SK-N-SH (cell line): ENCODE results near the gene TRMT61B. TPM values are rescaled to one million over a fixed set of nuclear protein-coding genes. Genes with fewer than 3 reads are reported as not detected.
A peak's percentile ranks its signal among the peaks of the same experiment; 100 is the strongest.

Experiments used
- CTCF ChIA-PET: fragments of 300-600, 350-600 bp; formaldehyde crosslinking; extraction: SDS; loops from one replicate; lab custom pipeline; 2021; lab: Yijun Ruan, JAX
- POLR2A ChIA-PET: fragments of 350-600 bp; sonication (Branson Sonifier 250); formaldehyde crosslinking; extraction: SDS; loops from one replicate; lab custom pipeline; 2020; ENCODE audit warnings: antibody characterized with exemption, inconsistent platforms; lab: Yijun Ruan, JAX
- DNase-seq: peaks from one replicate; pipeline ENCODE4 v3.0.0; 2012
- H2AFZ ChIP-seq: fragments of 200-600 bp; sonication (generic); 2 replicates; pipeline ENCODE4 v1.8.1; 2016; ENCODE audit warnings: antibody characterized with exemption, mild to moderate bottlenecking, low read depth
- H3F3A ChIP-seq: fragments of 200-600 bp; sonication (generic); replicated peaks from 2 replicates; pipeline ENCODE3; 2016; ENCODE audit warnings: antibody characterized with exemption, mild to moderate bottlenecking; ENCODE audit not compliant: insufficient read depth
- H3K27ac ChIP-seq, 2 experiments: fragments of 200-500 bp in 1 of 2; fragments of 200-600 bp in 1 of 2; sonication (Bioruptor generic) in 1 of 2; sonication (generic), shearing (Covaris generic) in 1 of 2; 2 replicates each; pipeline versions ENCODE4 v1.5.1 to v1.6.1; 2014 to 2016; ENCODE audit warnings: low read depth in 2 of 2, inconsistent platforms in 1 of 2, low read length in 1 of 2, mild to moderate bottlenecking in 1 of 2, mixed read lengths in 1 of 2
- H3K27me3 ChIP-seq: fragments of 200-600 bp; sonication (generic), shearing (Covaris generic); 2 replicates; pipeline ENCODE4 v1.6.1; 2016; ENCODE audit warnings: mixed run types; ENCODE audit not compliant: insufficient read depth
- H3K36me3 ChIP-seq, 2 experiments: fragments of 200-500 bp in 1 of 2; fragments of 200-600 bp in 1 of 2; sonication (Bioruptor generic) in 1 of 2; sonication (generic) in 1 of 2; replicated peaks in 1 of 2; 2 replicates each; pipeline versions ENCODE3 to v1.5.1; 2014 to 2016; ENCODE audit warnings: low read length in 1 of 2, mild to moderate bottlenecking in 1 of 2; ENCODE audit not compliant: insufficient read depth in 2 of 2, control insufficient read depth in 1 of 2
- H3K4me1 ChIP-seq, 2 experiments: fragments of 200-500 bp in 1 of 2; fragments of 200-600 bp in 1 of 2; sonication (Bioruptor generic) in 1 of 2; sonication (generic), shearing (Covaris generic) in 1 of 2; 2 replicates each; pipeline versions ENCODE4 v1.5.1 to v1.6.1; 2014 to 2016; ENCODE audit warnings: low read depth in 1 of 2, low read length in 1 of 2, mixed run types in 1 of 2; ENCODE audit not compliant: insufficient read depth in 2 of 2, control insufficient read depth in 1 of 2
- H3K4me2 ChIP-seq: fragments of 200-600 bp; sonication (generic), shearing (Covaris generic); 2 replicates; pipeline ENCODE4 v1.6.1; 2017; ENCODE audit warnings: mixed run types
- H3K4me3 ChIP-seq, 2 experiments: fragments of 200-500 bp in 1 of 2; fragments of 200-600 bp in 1 of 2; sonication (Bioruptor generic) in 1 of 2; sonication (generic), shearing (Covaris generic) in 1 of 2; 2 replicates each; pipeline versions ENCODE4 v1.5.1 to v1.8.1; 2014 to 2016; ENCODE audit warnings: low read depth in 2 of 2, inconsistent platforms in 1 of 2, low read length in 1 of 2, mild to moderate bottlenecking in 1 of 2, mixed read lengths in 1 of 2, moderate library complexity in 1 of 2
- H3K79me2 ChIP-seq: fragments of 200-600 bp; sonication (generic); 2 replicates; pipeline ENCODE4 v1.8.1; 2017; ENCODE audit warnings: mild to moderate bottlenecking; ENCODE audit not compliant: insufficient read depth
- H3K9ac ChIP-seq: fragments of 200-600 bp; sonication (generic); 2 replicates; pipeline ENCODE4 v1.6.1; 2017; ENCODE audit warnings: mixed run types
- H3K9me2 ChIP-seq: fragments of 200-600 bp; sonication (generic); 2 replicates; pipeline ENCODE4 v1.6.1; 2017; ENCODE audit warnings: mixed run types
- H3K9me3 ChIP-seq: fragments of 200-600 bp; sonication (generic); 2 replicates; pipeline ENCODE4 v1.6.1; 2017; ENCODE audit warnings: mixed run types, mild to moderate bottlenecking, moderate library complexity
- H4K20me1 ChIP-seq: fragments of 200-600 bp; sonication (generic); 2 replicates; pipeline ENCODE4 v1.6.1; 2017; ENCODE audit warnings: mild to moderate bottlenecking, mixed run types; ENCODE audit not compliant: insufficient read depth
- CTCF ChIP-seq: fragments of 200-600 bp; sonication (generic); IDR thresholded peaks from 2 replicates; pipeline ENCODE4 v1.6.1; 2017; ENCODE audit warnings: antibody characterized with exemption, mild to moderate bottlenecking, moderate library complexity
- EP300 ChIP-seq, 2 experiments: IDR thresholded peaks; 2 replicates each; pipeline versions ENCODE4 v1.4.0 to v1.6.1; 2012; ENCODE audit warnings: borderline replicate concordance in 1 of 2, low read depth in 1 of 2, low read length in 1 of 2
- FOSL2 ChIP-seq: IDR thresholded peaks from 2 replicates; pipeline ENCODE4 v1.4.0; 2012; ENCODE audit warnings: low read depth, mild to moderate bottlenecking, moderate library complexity, borderline replicate concordance
- FOXM1 ChIP-seq: IDR thresholded peaks from 2 replicates; pipeline ENCODE4 v1.4.0; 2012; ENCODE audit warnings: low read depth, mild to moderate bottlenecking
- GATA2 ChIP-seq: sonication (generic); formaldehyde crosslinking; IDR thresholded peaks from 2 replicates; pipeline ENCODE4 v1.5.0; 2020; ENCODE audit warnings: mild to moderate bottlenecking, missing genetic modification reagents
- MEF2A ChIP-seq: IDR thresholded peaks from 2 replicates; pipeline ENCODE4 v1.4.0; 2012; ENCODE audit warnings: low read depth, borderline replicate concordance
- POLR2AphosphoS5 ChIP-seq: IDR thresholded peaks from 2 replicates; pipeline ENCODE4 v1.6.1; 2012; ENCODE audit warnings: low read depth, low read length
- RAD21 ChIP-seq: IDR thresholded peaks from 2 replicates; pipeline ENCODE4 v1.6.1; 2012; ENCODE audit warnings: mild to moderate bottlenecking, low read length
- RCOR1 ChIP-seq: fragments of 150-350 bp; IDR thresholded peaks from 2 replicates; pipeline ENCODE4 v1.6.1; 2017; ENCODE audit warnings: antibody characterized with exemption, low read length
- RFX5 ChIP-seq: IDR thresholded peaks from 2 replicates; pipeline ENCODE4 v1.6.1; 2012; ENCODE audit warnings: mild to moderate bottlenecking, improper control_type of control experiment, low read length
- SIN3A ChIP-seq: IDR thresholded peaks from 2 replicates; pipeline ENCODE4 v1.6.1; 2012; ENCODE audit warnings: low read depth, mild to moderate bottlenecking, low read length, moderate library complexity, borderline replicate concordance
- TAF1 ChIP-seq: IDR thresholded peaks from 2 replicates; pipeline ENCODE4 v1.6.1; 2012; ENCODE audit warnings: low read depth, mild to moderate bottlenecking, low read length, moderate library complexity, borderline replicate concordance
- TEAD4 ChIP-seq: IDR thresholded peaks from 2 replicates; pipeline ENCODE4 v1.4.0; 2012; ENCODE audit warnings: mild to moderate bottlenecking, borderline replicate concordance; ENCODE audit not compliant: insufficient read depth
- USF1 ChIP-seq: IDR thresholded peaks from 2 replicates; pipeline ENCODE4 v1.4.0; 2012; ENCODE audit warnings: low read depth, borderline replicate concordance
- YY1 ChIP-seq: IDR thresholded peaks from 2 replicates; pipeline ENCODE4 v1.4.0; 2012; ENCODE audit warnings: low read depth, mild to moderate bottlenecking
- ZBTB33 ChIP-seq: IDR thresholded peaks from 2 replicates; pipeline ENCODE4 v1.4.0; 2012; ENCODE audit warnings: low read depth, borderline replicate concordance
- WGBS: methylation state at CpG from one replicate; pipeline ENCODE4 v1.1.6; 2017; ENCODE audit warnings: low lambda C conversion rate; 5-methylcytosine and 5-hydroxymethylcytosine counted together
- polyA plus RNA-seq, 3 experiments: library from polyadenylated mRNA; depleted of rRNA; stranded (reverse); fragments of >200 nt; gene quantifications; 2 replicates each; pipeline ENCODE4 v1.2.3, GENCODE V29; 2012
- TF ChIP-seq, protein P1 (sequence below): fragments of 150-350 bp; IDR thresholded peaks from 2 replicates; pipeline ENCODE4 v1.6.1; 2016; ENCODE audit warnings: mild to moderate bottlenecking, low read depth, low read length

Gene TRMT61B
- polyA plus RNA-seq, 1 of the 3 experiments (the other 2 are of a cell fraction), result 11.4 TPM

DNA sequence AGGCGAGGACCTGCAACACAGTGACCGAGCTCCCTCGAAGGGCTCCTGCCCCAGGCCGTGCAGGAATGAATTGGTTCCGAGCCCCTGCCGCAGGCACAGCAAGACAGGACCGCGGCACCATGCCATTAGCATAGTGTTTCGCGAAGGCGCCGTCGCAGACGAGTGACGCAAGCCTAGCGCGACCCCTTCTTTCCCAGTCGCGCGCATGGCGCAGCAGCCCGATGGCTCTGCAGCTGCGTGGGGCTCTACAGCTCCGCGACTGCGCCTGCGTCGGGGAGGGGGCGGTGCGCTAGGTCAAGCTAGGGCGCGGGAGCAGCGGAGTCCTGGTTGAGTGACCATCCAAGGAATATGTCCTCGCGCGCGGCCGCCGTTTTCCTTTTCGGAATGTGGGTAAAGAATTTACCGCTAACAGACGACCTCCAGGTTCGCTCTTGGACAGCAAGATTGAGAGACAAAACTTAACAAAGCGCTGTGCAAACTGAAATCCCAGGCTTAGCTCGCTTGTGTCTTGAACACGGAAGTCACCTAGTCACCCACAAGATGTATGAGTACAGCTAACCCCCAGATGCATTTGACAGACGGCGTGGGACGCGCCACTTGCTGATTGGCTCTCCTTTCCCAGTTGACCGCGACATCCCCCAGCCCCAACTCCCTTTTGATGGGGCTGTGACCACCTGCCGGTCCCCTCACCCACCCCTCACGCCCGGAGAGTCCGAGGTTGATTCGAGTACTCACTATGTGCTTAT lies at the start of gene TRMT61B (continued):
- TF ChIP-seq EP300 (IDR thresholded peaks at IDR 0.05; ENCODE audit: borderline replicate concordance in 1 of 2, low read depth in 1 of 2, low read length in 1 of 2), result peak in 1 of 2 experiments; percentile 20; a peak in 1 of 4 replicates
- peak; percentile 47; the same call in 1 of the 2 replicates for TF ChIP-seq RCOR1

GRCh38 chr2:28915939-28916338 lies 45.8 kb upstream of the TRMT61B start:
- Histone ChIP-seq H3K27ac (no peak overlapping the region), H3K9ac (no peak overlapping the region), H3K4me1 (no peaks in the 10 kb centered on the region), H3K9me3 (no peaks in the 10 kb centered on the region), H3F3A (peaks cover 7% of the 10 kb centered on the region)
- DNase-seq, result no peak
- CTCF ChIA-PET, result interaction anchor here (1.0 to 1.6 kb wide), 6 partner anchors 12 to 1174 kb away, joined by 3 to 7 read pairs (median 4); no protein-coding TSS in a partner anchor
- TF ChIP-seq RAD21, result no peak
- no peak for TF ChIP-seq TEAD4
- TF ChIP-seq, all 33 proteins: peak for 0
- no peaks in the 10 kb centered on the region for H3K9me2 ChIP-seq
- H3K4me3 ChIP-seq, result no peak overlapping the region
- no peak overlapping the region for H2AFZ ChIP-seq
- H3K79me2 ChIP-seq, result peaks cover 80% of the 10 kb centered on the region
- H3K4me2 ChIP-seq, result no peak overlapping the region
- H3K27me3 ChIP-seq, result no peaks in the 10 kb centered on the region
- POLR2A ChIA-PET, result no interaction called here
- 88% methylated on average over 1 of the region's 1 CpG for WGBS
- peaks cover 28% of the 10 kb centered on the region; the same call in 1 of the 2 replicates for H4K20me1 ChIP-seq
- peaks cover 58 to 85% of the 10 kb centered on the region in 2 experiments for H3K36me3 ChIP-seq

DNA sequence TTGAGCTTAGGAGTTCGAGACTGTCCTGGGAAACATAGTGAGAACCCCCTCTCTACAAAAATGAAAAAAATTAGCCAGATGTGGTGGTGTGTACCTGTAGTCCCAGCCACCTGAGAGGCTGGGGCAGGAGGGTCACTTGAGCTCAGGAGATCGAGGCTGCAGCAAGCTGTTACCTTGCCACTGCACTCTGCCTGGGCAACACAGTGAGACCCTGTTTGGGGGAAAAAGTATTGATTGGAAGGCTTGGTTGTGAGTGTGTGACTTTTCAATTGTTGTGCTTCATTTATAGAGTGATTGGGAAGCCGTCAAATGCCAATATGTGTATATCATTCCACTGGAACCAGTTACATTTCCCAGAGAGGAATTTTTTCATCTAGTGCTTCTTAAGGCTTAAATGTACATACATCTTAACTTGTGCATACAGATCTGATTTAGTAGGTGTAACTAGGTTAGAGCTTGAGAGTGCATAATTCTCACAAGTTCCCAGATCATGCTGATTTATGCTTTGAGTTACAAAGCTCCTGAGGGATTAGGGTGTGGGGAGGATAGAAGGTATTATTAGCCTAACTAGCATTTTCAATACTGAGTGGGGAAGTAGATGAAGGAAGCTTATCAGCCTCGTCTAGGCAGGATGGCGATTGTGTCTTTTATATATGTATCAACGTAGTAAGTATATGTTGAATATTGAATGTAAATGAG lies 39.7 kb upstream of the TRMT61B start:
- no peaks in the 10 kb centered on the region for H3K27me3 ChIP-seq
- no peak overlapping the region for H3K27ac ChIP-seq
- H4K20me1 ChIP-seq, result peaks cover 57% of the 10 kb centered on the region
- 91% methylated on average over 6 of the region's 6 CpGs for WGBS
- H3F3A ChIP-seq, result peaks cover 9% of the 10 kb centered on the region
- TF ChIP-seq, protein P1, sequence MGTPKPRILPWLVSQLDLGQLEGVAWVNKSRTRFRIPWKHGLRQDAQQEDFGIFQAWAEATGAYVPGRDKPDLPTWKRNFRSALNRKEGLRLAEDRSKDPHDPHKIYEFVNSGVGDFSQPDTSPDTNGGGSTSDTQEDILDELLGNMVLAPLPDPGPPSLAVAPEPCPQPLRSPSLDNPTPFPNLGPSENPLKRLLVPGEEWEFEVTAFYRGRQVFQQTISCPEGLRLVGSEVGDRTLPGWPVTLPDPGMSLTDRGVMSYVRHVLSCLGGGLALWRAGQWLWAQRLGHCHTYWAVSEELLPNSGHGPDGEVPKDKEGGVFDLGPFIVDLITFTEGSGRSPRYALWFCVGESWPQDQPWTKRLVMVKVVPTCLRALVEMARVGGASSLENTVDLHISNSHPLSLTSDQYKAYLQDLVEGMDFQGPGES, result no peak
- TF ChIP-seq POLR2AphosphoS5 (no peak), GATA2 (no peak), YY1 (no peak), RFX5 (no peak), ZBTB33 (no peak), USF1 (no peak), MEF2A (no peak), TAF1 (no peak), SIN3A (no peak), RAD21 (no peak), CTCF (no peak), FOSL2 (no peak), FOXM1 (no peak)
- TF ChIP-seq, all 33 proteins: peak for 0
- Histone ChIP-seq H3K4me3 (no peak overlapping the region), H3K36me3 (peaks cover 63 to 81% of the 10 kb centered on the region in 2 experiments), H3K9me3 (no peaks in the 10 kb centered on the region), H3K4me2 (no peak overlapping the region), H2AFZ (no peak overlapping the region), H3K4me1 (no peaks in the 10 kb centered on the region), H3K9me2 (no peaks in the 10 kb centered on the region), H3K79me2 (peaks cover 93% of the 10 kb centered on the region), H3K9ac (no peak overlapping the region)
- no peak for DNase-seq
- ChIA-PET CTCF (interaction anchor here (0.6 to 1.2 kb wide), 6 partner anchors 8 to 343 kb away, joined by 3 to 6 read pairs (median 4); no protein-coding TSS in a partner anchor), POLR2A (interaction anchor here (1.5 kb wide), 1 partner anchor 15 kb away, joined by 5 read pairs; the partner anchor contains the start of gene WDR43)
